A549 treated with Mapracorat at 1 μM for 4 hours (cell line): ENCODE results near the gene YPEL4. TPM values are rescaled to one million over a fixed set of nuclear protein-coding genes. Genes with fewer than 3 reads are reported as not detected.

Experiments
- total RNA-seq: library from RNA; stranded (reverse); fragments of 200-300 nt; extraction: Qiagen RNA extraction; gene quantifications from 5 replicates; pipeline ENCODE4 v1.2.3, GENCODE V29; 2022

YPEL4 gene, protein sequence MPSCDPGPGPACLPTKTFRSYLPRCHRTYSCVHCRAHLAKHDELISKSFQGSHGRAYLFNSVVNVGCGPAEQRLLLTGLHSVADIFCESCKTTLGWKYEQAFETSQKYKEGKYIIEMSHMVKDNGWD
- total RNA-seq = 0.13 to 0.41 TPM (median 0.18 TPM) in 5 replicates

DNA sequence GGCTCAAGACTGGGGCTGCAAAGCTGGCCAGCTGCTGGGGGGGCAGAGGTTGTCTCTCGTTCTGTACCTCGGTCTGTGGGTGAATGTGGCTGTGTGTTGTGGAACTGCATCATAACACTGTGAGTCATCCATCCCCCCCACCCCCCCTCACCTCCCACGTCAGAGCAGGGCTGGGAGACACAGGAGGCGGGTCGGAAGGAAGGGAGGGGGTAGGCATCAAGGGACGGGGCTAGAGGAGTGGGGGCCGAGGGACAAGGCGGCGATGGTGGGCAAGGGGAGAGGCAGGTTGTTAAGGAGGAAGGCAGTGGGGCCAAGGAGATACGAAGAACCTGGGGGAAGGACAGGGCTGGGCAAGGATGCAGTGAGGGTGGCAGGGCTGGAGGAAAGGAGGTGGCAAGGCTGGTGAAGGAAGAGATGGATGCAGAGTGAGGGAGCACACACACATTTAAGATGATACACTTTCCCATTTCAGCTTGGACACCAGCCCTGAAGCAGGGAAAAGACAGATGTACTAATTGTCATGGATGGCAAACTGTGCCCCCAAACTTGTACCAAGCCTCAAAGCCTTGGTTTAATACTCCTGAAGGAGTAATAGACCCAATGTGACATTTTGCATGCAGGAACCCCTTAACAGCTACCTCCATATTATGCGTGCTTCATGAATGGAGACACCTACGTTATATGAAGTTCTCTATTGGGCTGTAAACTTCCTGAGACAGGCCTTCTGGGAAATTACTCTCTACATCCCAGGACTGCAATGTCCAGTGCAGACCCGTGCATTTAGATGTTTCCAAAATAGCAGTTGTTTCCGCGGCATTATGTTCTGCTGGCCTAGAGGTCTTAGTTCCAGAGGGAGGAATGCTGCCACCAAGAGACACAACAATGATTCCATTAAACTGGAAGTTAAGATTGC, at the start of gene YPEL4:
Gene YPEL4 (minus strand): TSS at position 87 of the 913 bp plus-strand sequence. CDS start 2,805 bp downstream, outside the sequence.

DNA sequence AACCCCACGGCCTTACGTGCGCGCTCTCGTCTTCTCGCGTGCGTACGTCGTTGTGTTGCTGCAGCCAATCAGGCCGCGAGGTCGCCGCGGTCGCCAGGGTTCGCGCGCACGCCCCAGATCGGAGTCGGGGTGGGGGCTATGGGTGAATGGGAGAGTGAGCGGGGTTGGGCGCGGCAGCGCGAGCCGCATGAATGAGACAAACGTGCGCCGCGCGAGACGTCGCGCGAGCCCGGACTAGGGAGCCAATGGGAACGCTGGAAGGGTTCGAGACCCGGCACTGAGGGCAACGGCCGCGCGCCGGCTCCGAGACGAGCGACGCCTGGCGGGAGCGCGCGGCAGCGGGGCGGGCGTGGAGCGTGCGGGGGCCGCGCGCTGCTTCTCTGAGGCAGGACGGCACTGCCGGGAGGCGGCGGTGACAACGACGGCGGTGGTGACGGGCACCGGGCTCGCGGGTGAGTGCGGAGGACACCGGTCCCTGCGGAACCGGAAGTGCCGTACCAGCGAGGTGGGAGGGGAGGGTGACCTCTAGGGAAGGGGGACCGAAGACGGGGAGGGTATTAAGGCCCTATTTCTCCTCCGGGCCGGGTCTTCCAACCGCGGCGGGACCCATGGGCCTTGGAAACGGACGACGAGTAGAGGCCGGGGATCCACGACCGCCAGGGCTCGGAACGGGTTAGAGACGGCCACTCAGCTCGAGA, 18.2 kb upstream of the YPEL4 start, which contains the start of gene ZDHHC5:
Gene ZDHHC5 (plus strand): TSS at position 379 of the 698 bp plus-strand sequence. CDS start 4,977 bp downstream, outside the sequence.

DNA sequence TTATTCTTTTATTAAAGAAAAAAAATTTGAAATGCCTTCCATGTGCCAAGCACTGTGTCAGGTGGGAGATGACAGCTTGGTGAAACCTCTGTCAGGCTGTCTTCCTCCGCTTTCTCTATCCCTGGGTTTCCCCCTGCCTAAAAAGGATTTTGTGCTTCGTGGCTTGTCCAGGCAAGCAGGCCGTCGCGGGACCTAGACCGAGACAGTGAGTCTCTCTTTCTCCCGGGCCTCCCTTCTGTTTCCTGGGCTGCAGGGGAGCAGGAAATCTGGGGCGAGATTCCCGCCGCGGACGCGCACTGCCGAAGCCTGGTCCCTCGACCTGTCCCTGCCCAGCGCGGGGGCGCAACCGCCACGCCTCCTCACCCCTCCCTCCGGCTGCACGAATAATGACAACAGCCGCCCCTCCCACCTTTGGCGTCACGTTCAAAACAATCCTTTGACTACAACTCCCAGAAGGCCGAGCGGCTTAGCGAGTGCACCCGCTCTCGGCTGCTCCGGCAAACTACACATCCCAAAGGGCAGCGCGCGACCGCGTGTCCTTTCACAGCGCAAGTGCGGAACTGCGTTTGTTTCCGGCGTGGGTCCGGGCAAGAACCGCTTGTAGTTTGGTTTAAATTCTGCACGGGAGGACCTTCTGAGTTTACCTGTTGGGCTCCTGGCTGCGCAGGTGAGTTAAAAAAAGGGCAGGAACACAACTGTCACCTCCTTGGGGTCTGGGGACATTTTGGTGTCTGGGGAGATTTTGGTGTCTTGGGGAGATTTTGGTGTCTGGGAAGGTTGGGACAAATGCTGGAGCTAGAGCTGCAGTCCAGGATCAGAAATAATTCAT, 7.7 kb upstream of the YPEL4 start, which contains the start of gene CLP1:
Gene CLP1 (plus strand): TSS at position 569 of the 829 bp plus-strand sequence. CDS start 1,715 bp downstream, outside the sequence.

DNA sequence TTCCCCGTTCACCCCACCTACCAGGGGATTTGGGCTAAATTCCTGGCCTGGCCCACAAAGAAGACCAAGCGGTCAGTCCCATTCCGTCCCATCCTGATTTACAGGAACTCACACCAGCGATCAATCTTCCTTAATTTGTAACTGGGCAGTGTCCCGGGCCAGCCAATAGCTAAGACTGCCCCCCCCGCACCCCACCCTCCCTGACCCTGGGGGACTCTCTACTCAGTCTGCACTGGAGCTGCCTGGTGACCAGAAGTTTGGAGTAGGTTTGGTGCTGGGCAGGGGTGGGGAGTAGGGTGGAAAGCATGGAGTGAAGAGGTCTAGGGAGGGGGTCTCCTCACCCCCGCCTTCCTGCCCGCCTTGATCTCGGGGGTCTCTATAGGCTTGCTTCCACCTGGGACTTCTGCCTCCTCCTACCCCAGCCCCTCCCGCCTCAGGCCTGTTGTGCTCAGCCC, 52.2 kb downstream of the YPEL4 start, which contains the start of gene SERPING1:
Gene SERPING1 (plus strand): TSS at position 225 of the 455 bp plus-strand sequence. CDS start 586 bp downstream, outside the sequence.

Other genes with a start within 250 kb of the YPEL4 start
- gene SLC43A3, start 222.8 kb downstream of the YPEL4 start, total RNA-seq = 0.26 to 0.55 TPM (median 0.45 TPM) in 5 replicates
- 49.0 to 100 TPM (median 88.4 TPM) in 5 replicates for gene RTN4RL2, start 189.4 kb downstream of the YPEL4 start, total RNA-seq
- 2.1 to 3.3 TPM (median 2.6 TPM) in 5 replicates for gene SLC43A1, start 134.2 kb downstream of the YPEL4 start, total RNA-seq
- 146 to 173 TPM (median 158 TPM) in 5 replicates for gene TIMM10, start 119.2 kb downstream of the YPEL4 start, total RNA-seq
- not detected in 5 replicates for gene SMTNL1, start 112.3 kb downstream of the YPEL4 start, total RNA-seq
- 34.7 to 42.5 TPM (median 39.8 TPM) in 5 replicates for gene UBE2L6, start 82.2 kb downstream of the YPEL4 start, total RNA-seq
- gene SERPING1, start 52.2 kb downstream of the YPEL4 start, total RNA-seq = 0.63 to 1.0 TPM (median 0.83 TPM) in 5 replicates
- 26.8 to 28.8 TPM (median 28.0 TPM) in 5 replicates for gene CLP1, start 7.8 kb upstream of the YPEL4 start, total RNA-seq
- gene ZDHHC5, start 18.2 kb upstream of the YPEL4 start, total RNA-seq = 68.3 to 76.4 TPM (median 69.7 TPM) in 5 replicates
- 26.3 to 33.5 TPM (median 30.9 TPM) in 5 replicates for gene MED19, start 62.3 kb upstream of the YPEL4 start, total RNA-seq
- gene TMX2, start 62.7 kb upstream of the YPEL4 start, total RNA-seq = 143 to 164 TPM (median 150 TPM) in 5 replicates
- gene SELENOH, start 91.6 kb upstream of the YPEL4 start, total RNA-seq = 113 to 155 TPM (median 142 TPM) in 5 replicates
- not detected in 5 replicates for gene BTBD18, start 101.9 kb upstream of the YPEL4 start, total RNA-seq
- 53.6 to 65.9 TPM (median 63.4 TPM) in 5 replicates for gene CTNND1, start 111.9 kb upstream of the YPEL4 start, total RNA-seq